Type B pancreatic cell (in vitro differentiated cells): Measurements from ENCODE around the gene LGR5. TPM values are rescaled to one million over a fixed set of nuclear protein-coding genes. Genes with fewer than 3 reads are reported as not detected.

Source experiments
- DNase-seq: peaks from one replicate; pipeline ENCODE4 v3.0.0; 2021; ENCODE audit warnings: mixed read lengths; ENCODE audit not compliant: unreplicated experiment; ENCODE audit errors: extremely low spot score
- H3K27ac Mint-ChIP-seq: 2 replicates; pipeline ENCODE4 v1.8.0; 2021; ENCODE audit warnings: mild to moderate bottlenecking, mixed read lengths
- H3K27me3 Mint-ChIP-seq: 2 replicates; pipeline ENCODE4 v1.8.0; 2021; ENCODE audit warnings: mixed read lengths
- H3K36me3 Mint-ChIP-seq: 2 replicates; pipeline ENCODE4 v1.8.0; 2021; ENCODE audit warnings: mixed read lengths
- H3K4me1 Mint-ChIP-seq: one replicate; pipeline ENCODE4 v1.8.0; 2021; ENCODE audit warnings: mixed read lengths; ENCODE audit not compliant: unreplicated experiment
- H3K4me3 Mint-ChIP-seq: 2 replicates; pipeline ENCODE4 v1.8.0; 2021; ENCODE audit warnings: mild to moderate bottlenecking, mixed read lengths
- H3K9me3 Mint-ChIP-seq: 2 replicates; pipeline ENCODE4 v1.8.0; 2021; ENCODE audit warnings: mixed read lengths
- total RNA-seq: library from RNA; stranded (reverse); gene quantifications from 2 replicates; pipeline ENCODE4 v1.2.1, GENCODE V29; 2021; ENCODE audit warnings: low replicate concordance
- TF ChIP-seq, protein P1 (sequence below): fragments of 200-600 bp; sonication (generic); conservative IDR thresholded peaks from 2 replicates; pipeline ENCODE4 v1.5.0; 2021; ENCODE audit warnings: antibody characterized with exemption, mild to moderate bottlenecking

The LGR5 gene
- total RNA-seq, 1 donor from 2014 or later, result 7.9 TPM

DNA sequence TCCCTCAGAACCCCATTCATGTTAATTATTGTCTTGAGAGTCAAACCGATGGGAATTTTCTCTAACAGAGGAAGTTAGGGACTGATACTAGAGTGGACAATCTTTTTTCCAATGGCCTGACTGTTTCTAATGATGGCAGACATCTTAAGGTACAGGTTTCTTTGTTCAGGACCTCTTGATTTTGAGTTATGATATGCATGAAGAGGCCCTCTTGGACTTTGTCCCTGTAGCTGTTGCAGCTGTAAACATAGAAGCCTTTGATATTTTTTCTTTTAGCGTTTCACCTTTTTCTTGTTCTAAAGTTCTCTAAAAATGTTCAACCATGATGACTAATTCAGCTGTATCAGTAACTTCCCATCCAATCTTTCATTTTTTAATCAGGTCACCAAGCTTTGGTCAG lies 53.0 kb downstream of the LGR5 start:
- DNase-seq, result no peak
- H3K4me1 Mint-ChIP-seq, result no peaks in the 10 kb centered on the region
- H3K27me3 Mint-ChIP-seq, result no peaks in the 10 kb centered on the region
- H3K4me3 Mint-ChIP-seq, result no peak overlapping the region
- TF ChIP-seq, protein P1, sequence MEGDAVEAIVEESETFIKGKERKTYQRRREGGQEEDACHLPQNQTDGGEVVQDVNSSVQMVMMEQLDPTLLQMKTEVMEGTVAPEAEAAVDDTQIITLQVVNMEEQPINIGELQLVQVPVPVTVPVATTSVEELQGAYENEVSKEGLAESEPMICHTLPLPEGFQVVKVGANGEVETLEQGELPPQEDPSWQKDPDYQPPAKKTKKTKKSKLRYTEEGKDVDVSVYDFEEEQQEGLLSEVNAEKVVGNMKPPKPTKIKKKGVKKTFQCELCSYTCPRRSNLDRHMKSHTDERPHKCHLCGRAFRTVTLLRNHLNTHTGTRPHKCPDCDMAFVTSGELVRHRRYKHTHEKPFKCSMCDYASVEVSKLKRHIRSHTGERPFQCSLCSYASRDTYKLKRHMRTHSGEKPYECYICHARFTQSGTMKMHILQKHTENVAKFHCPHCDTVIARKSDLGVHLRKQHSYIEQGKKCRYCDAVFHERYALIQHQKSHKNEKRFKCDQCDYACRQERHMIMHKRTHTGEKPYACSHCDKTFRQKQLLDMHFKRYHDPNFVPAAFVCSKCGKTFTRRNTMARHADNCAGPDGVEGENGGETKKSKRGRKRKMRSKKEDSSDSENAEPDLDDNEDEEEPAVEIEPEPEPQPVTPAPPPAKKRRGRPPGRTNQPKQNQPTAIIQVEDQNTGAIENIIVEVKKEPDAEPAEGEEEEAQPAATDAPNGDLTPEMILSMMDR, result no peak
- no peaks in the 10 kb centered on the region for H3K9me3 Mint-ChIP-seq
- H3K27ac Mint-ChIP-seq, result no peak overlapping the region
- no peaks in the 10 kb centered on the region for H3K36me3 Mint-ChIP-seq

- DNase-seq, result no peak
- H3K9me3 Mint-ChIP-seq, result no peaks in the 10 kb centered on the region
- H3K36me3 Mint-ChIP-seq, result no peaks in the 10 kb centered on the region
- H3K4me3 Mint-ChIP-seq, result no peak overlapping the region
- H3K27ac Mint-ChIP-seq, result no peak overlapping the region
- H3K27me3 Mint-ChIP-seq, result peaks cover 3% of the 10 kb centered on the region
- H3K4me1 Mint-ChIP-seq, result peaks cover 11% of the 10 kb centered on the region
- TF ChIP-seq, protein P1, result no peak
Observed at GRCh38 chr12:71499834-71500233, 60.2 kb downstream of the LGR5 start.

DNA sequence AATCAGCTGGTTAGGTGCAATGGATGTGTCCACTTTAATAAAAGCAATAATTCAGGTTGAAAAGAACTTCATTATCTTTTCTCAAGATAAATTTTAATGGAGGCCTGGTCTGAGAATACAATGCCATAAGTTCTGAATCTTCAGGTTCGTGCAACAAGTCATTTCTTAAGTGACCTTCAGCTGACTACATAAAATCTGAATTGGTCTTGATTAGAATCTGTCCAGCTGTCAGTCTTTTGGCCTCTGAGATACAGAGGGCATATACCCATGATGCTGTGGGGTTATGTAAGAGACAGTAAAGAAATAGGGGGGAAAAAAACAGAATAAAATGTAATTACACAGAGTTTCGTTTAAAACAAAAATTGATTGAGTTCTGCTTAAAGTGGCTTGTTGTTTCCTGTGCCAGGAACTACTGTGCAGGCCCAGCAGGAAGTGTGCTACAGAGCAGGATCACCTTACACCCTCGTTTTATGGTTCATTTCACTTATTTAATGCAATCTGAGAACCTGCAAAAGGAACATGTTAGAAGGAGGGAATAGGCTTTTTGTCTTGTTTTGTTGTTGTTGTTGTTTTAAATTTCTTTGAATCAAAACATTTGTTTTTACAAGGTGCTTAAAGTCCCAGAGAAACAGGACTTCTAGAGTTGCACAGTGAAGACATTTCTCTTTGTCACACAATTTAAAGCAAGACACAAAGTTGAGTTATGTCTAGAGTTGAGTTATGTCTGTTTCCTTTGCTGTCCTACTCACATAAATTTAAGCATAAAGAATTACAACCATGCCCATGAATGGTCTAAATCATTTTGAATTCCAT lies 64.2 kb downstream of the LGR5 start:
- no peaks in the 10 kb centered on the region for H3K9me3 Mint-ChIP-seq
- peaks cover 15% of the 10 kb centered on the region for H3K4me1 Mint-ChIP-seq
- peaks cover 6% of the 10 kb centered on the region for H3K27me3 Mint-ChIP-seq
- no peak overlapping the region for H3K4me3 Mint-ChIP-seq
- no peak for DNase-seq
- TF ChIP-seq, protein P1, result no peak
- no peaks in the 10 kb centered on the region for H3K36me3 Mint-ChIP-seq
- H3K27ac Mint-ChIP-seq, result no peak overlapping the region

- no peak for DNase-seq
- no peak overlapping the region for H3K27ac Mint-ChIP-seq
- H3K27me3 Mint-ChIP-seq, result peaks cover 3% of the 10 kb centered on the region
- H3K4me1 Mint-ChIP-seq, result peaks cover 15% of the 10 kb centered on the region
- no peaks in the 10 kb centered on the region for H3K36me3 Mint-ChIP-seq
- H3K4me3 Mint-ChIP-seq, result peak overlapping the region; percentile 14
- TF ChIP-seq, protein P1, result no peak
- H3K9me3 Mint-ChIP-seq, result no peaks in the 10 kb centered on the region
Observed at GRCh38 chr12:71504476-71504875, 64.9 kb downstream of the LGR5 start.

DNA sequence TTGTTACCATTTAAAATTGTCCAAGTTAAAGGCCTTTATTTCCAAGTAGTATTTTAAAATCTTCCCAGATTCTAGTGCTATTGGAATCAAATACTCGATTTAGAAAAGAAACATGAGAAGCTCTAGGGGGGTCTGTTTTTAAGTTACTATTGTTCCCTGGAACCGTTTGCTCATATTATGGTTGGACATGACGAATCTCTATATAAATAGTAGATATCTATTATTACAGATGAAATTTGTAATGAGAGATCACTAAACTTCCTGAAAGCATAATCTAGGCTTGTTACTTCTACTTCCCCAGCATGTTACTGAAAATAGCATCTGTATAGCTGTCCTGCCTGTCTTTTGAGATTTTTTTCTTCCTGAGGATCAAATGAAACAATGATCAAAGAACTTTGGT lies 70.1 kb downstream of the LGR5 start:
- no peaks in the 10 kb centered on the region for H3K36me3 Mint-ChIP-seq
- no peak for DNase-seq
- no peak overlapping the region for H3K4me3 Mint-ChIP-seq
- H3K9me3 Mint-ChIP-seq, result no peaks in the 10 kb centered on the region
- TF ChIP-seq, protein P1, result no peak
- peaks cover 3% of the 10 kb centered on the region for H3K27me3 Mint-ChIP-seq
- peaks cover 5% of the 10 kb centered on the region for H3K4me1 Mint-ChIP-seq
- H3K27ac Mint-ChIP-seq, result no peak overlapping the region
